Measurements from ENCODE around the gene GRID1.

The GRID1 gene

GRCh38 chr10:86267286-86268195 is 99.1 kb downstream of the GRID1 start:
- no peak for TF ChIP-seq CTCF (IDR thresholded peaks at IDR 0.05)
- Mint-ChIP-seq H3K36me3 (ENCODE audit: low read depth) (no peaks in the 10 kb centered on the region), H3K27ac (no peak overlapping the region), H3K4me3 (no peak overlapping the region), H3K9me3 (peaks cover 19% of the 10 kb centered on the region), H3K4me1 (peaks cover 21% of the 10 kb centered on the region), H3K27me3 (ENCODE audit: low read depth, poor library complexity) (peaks cover 13% of the 10 kb centered on the region)
- no peak for DNase-seq

DNA sequence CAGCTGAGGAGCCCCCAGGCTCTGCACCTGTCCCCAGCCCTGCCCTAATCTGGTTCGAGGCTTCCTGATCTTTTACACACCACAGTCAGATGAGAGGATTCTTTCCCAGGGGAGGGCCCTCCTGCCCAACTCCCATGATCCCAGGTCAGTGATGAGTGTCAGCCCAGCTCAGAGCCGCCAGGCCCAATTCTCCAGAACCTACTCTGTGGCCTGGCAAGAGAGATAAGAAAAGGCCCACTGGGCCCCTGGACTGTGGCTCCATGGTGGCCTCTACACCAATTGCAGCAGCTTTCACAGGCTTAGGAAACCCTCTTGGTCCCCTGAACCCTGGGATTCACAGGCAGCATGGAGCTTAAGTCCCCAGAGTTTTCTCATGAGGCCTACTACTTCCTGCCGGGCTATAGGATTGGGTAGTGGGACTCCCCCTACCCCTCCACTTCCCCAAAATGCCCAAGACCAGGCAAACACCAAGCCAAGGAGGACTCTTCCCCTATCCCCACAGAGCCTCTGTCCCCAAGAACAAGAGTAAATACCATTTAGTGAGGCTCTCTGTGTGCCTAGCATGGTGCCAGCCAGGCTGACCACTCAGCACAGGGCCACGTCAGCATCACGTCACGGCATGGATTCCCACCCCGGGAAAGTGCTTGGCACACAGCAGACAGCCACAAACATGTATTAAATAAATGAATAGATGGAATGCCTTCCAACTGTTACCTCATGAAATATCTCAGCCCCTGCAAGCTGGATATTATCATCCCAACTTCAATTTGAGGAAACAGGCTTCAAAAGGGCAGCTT is 100.0 kb downstream of the GRID1 start:
- Mint-ChIP-seq H3K27ac (no peak overlapping the region), H3K36me3 (ENCODE audit: low read depth) (no peaks in the 10 kb centered on the region), H3K4me3 (no peak overlapping the region), H3K9me3 (peaks cover 10% of the 10 kb centered on the region), H3K4me1 (peaks cover 23% of the 10 kb centered on the region), H3K27me3 (ENCODE audit: low read depth, poor library complexity) (peaks cover 13% of the 10 kb centered on the region)
- DNase-seq: no peak
- no peak for TF ChIP-seq CTCF (IDR thresholded peaks at IDR 0.05)

GRCh38 chr10:86265895-86266259 is 100.7 kb downstream of the GRID1 start:
- no peak for DNase-seq

DNA sequence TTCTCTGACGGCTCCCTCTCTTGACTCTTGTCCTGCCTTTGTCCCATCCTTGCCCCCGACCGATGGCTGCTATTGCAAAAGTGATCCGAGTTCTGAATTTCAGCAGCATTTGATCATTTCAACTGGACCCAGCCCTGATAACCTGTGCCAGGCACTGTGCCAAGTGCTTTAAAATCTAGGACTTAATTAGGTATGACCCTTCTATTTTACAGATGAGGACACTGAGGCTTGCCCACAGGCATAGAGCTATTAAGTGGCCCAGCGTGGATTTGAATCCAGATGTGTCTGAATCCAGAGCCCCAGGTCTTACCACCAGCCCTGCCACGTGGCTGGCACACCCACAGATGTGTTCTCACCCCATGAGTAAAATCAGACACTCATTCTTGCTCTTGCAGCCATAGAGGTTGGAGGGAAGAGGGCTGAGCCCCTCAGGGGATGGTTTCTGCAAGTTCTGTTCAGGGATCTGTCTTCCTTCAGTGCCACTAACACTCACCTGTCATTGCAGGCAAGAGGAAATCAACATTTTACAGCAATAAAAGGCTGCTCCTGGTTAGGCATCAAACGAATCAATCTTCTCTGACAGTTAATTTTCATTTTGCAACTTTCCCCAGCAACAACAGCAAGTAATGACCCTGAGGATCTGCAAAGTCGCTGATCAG is 101.2 kb downstream of the GRID1 start:
- H3K9me3 Mint-ChIP-seq: no peaks in the 10 kb centered on the region
- H3K27me3 Mint-ChIP-seq (ENCODE audit: low read depth, poor library complexity): peaks cover 22% of the 10 kb centered on the region
- no peak for DNase-seq
- H3K36me3 Mint-ChIP-seq (ENCODE audit: low read depth): no peaks in the 10 kb centered on the region
- H3K4me1 Mint-ChIP-seq: peaks cover 23% of the 10 kb centered on the region
- no peak overlapping the region for H3K4me3 Mint-ChIP-seq
- TF ChIP-seq CTCF (IDR thresholded peaks at IDR 0.05): no peak
- H3K27ac Mint-ChIP-seq: no peak overlapping the region

More at GRCh38 chr10:86265895-86266259, 100.7 kb downstream of the GRID1 start:
- Mint-ChIP-seq H3K27ac (no peak overlapping the region), H3K4me3 (no peak overlapping the region), H3K27me3 (ENCODE audit: low read depth, poor library complexity) (peaks cover 17% of the 10 kb centered on the region), H3K36me3 (ENCODE audit: low read depth) (no peaks in the 10 kb centered on the region), H3K9me3 (peaks cover 3% of the 10 kb centered on the region), H3K4me1 (peaks cover 23% of the 10 kb centered on the region)
- TF ChIP-seq CTCF (IDR thresholded peaks at IDR 0.05): no peak

DNA sequence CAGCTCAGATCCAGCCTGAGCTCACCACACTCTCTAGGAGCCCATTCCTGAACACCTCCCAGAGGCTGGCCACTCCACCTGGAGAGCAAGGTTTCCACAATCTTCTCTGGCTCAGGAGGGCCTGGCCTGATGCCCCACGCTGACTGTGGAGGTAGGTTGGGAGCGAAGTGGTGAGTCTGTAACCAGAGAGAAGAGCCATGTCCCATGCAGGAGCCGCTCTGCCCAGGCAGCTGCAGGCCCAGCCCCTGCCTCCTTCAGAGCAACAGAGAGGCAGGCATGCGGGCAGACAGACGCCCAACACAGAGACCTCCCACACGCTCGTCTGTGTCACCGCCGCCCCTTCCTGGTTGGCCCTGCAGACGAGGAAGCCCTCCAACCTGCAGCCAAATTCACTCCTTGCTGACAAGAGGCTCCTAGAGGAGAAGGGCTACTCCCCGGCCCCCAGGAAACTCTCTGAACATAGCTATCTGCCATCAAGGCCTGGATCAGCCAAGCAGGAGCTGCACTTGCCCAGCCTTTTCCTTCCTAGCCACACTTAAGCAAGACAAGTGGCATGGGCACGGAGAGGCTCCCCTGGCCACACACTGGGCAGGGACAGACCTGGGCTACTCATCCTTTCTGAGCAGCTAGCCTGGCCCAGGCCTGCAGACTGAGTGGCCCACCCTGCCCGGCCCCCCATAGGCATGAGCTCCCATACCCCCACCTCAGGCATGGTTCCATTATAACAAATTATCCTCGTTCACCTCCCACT is 101.9 kb downstream of the GRID1 start:
- Mint-ChIP-seq H3K4me1 (peaks cover 23% of the 10 kb centered on the region), H3K4me3 (no peak overlapping the region), H3K27ac (no peak overlapping the region), H3K9me3 (no peaks in the 10 kb centered on the region), H3K27me3 (ENCODE audit: low read depth, poor library complexity) (peaks cover 23% of the 10 kb centered on the region), H3K36me3 (ENCODE audit: low read depth) (no peaks in the 10 kb centered on the region)
- no peak for TF ChIP-seq CTCF (IDR thresholded peaks at IDR 0.05)
- no peak for DNase-seq

Data from nephron progenitor cell (in vitro differentiated cells).